Cerebellar nuclear complex (tissue), 1 donor: ENCODE data around the gene CACNB4.
"Not testable (repeated sequence)": the region's sequence is repeated elsewhere in the genome, so short reads cannot be mapped to it uniquely, and the experiment has no call there.

ENCODE experiments used
- DNase-seq, 2 experiments: peaks; one replicate each; lab custom pipeline; 2025; lab: John Stamatoyannopoulos, UW

The CACNB4 gene

DNA sequence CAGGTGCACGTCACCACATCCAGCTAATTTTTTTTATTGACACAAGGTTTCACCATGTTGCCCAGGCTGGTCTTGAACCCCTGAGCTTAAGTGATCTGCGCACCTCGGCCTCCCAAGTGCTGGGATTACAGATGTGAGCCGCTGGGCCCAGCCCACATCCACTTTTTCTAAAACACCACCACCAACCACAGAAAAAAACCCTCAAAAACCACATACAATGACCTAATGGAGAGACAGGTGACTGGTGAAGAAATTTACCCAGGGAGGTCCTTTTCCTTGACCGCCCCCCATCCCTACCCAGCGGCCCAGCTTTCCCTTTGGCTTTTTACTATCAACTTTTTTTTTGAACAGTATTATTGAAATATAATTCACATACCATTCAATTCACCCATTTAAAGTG is 47.9 kb downstream of the CACNB4 start:
- no peak for DNase-seq

DNA sequence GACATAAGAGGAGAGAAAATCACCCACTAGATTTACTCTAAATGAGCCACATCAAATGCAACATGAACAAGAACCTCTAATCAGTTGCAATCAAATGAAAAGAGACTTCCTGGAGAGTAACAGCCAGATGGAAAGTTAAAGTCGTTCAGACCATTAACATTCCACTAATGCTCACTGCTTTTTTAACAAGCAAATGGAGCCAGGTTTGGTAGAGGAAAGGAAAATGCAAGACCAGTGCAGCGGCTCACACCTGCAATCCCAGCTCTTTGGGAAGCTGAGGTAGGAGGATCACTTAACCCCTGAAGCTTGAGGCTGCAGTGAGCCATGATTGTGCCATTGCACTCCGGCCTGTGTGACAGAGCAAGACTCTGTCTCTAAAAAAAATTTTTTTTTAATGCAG is 48.5 kb downstream of the CACNB4 start:
- DNase-seq = no peak

DNA sequence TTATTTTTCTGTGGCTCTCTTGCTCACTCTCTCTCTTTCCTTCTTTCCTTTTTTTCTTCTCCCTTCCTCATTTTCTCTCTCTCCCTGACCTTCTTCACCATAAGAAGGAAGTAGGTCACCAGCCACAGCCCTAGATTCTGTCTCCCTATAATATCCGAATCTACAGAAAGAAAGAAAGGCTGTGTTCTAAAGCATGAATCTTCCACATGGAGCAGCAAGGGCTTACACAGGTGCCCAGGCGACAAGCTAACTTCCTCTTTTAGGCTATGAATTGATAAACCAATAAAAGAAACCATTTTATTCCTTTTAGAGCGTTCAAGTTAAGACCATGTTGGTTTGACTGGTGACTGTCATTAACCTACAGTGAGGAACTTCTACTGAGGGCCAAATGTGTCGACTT is 49.3 kb downstream of the CACNB4 start:
- DNase-seq = no peak

DNA sequence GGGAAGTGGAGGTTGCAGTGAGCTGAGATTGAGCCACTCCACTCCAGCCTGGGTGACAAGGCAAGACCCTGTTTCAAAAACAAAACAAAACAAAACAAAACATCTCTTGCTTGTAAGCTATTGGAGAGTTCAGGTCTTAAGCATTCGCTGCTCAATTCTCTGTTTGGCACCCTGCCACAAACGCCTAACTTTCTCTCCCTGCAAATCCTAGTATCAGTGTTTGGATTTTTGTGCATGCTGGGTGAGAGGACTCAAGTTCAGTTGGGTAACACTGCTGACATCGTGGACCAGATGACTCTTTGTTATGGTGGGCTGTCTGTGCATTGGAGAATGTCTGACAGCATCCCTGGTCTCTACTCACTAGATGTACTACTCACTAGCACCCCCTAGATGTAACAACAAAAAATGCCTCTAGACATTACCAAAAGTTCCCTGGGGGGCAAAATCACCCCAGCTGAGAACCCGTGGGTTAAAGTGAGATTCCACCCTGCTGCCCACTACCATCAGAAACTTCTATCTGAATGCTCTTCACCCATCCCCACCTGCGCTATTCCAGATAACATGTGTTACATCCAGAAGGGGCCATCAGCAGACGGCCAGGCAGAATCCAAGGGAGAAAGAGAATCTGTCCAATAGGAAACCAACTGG is 50.9 kb downstream of the CACNB4 start:
- no peak for DNase-seq

DNA sequence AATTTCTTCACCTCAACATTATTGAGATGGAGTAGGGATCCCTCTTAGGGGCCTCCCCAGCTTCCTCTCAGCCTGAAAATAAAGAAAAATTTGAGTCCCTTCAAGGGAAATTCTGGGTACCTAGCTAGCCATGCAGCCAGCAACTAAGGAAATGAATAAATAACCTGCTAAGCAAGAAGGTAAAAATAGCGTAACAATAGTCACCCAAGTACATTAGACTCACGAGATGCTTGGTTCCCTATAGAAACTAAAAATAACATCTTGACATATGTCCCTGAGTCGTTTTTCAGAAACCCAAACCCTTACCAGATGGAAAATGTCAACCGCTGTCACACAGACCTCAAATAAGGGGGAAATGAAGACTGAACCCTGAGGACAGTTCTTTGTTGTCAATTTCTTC is 51.9 kb downstream of the CACNB4 start:
- no peak for DNase-seq

DNA sequence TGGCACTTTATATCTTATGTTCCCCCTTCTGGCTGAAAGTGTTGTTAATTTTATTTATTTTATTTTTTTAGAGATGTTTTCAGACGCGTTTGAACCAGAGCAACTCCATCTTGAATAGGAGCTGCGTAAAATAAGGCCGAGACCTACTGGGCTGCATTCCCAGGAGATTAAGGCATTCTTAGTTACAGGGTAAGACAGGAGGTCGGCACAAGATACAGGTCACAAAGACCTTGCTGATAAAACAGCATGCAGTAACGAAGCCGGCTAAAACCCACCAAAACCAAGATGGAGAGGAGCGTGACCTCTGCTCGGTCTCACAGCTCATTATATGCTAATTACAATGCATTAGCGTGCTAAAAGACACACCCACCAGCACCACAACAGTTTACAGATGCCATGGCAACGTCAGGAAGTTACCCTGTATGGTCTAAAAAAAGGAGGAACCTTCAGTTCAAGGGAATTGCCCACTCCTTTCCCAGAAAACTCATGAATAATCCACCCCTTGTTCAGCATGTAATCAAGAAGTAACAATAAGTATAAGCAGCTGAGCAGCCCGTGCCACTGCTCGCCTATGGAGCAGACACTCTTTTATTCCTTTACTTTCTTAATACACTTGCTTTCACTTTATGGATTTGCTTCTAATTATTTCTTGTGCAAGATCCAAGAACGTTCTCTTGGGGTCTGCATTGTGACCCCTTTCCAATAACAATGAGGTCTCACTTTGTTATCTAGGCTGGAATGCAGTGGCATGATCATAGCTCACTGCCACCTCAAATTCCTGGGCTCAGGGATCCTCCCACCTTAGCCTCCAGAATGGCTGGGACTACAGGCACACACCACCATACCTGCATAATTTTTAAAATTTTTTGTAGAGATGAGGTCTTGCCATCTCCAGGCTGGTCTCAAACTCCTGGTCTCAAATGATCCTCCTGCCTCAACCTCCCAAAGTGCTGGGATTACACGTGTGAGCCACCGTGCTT is 55.9 kb downstream of the CACNB4 start:
- DNase-seq = no peak

DNA sequence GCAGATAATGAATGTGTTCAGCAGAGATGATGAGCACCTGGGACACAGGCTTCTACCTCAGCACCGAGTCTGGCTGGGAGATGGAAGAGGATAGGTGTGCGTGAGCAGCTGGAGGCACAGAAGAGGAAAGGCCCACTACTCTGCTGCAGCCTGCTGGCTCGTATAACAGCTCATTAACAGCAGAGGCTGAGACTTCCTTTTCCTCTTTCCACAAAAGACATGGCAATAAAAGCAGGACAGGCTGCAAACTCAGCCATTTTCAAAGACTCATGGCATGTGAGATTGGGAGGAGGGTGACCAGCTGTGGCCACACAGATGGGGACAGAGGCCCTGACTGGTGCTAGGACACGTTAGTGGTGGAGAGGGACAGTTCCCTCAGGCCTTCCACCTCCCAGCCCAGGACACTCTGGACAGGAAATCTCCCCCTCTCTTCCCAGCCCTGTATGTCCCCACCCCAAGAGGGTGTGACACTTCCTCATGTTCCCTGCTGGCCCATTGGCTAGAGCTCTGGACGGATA is 60.3 kb downstream of the CACNB4 start:
- no peak for DNase-seq

DNA sequence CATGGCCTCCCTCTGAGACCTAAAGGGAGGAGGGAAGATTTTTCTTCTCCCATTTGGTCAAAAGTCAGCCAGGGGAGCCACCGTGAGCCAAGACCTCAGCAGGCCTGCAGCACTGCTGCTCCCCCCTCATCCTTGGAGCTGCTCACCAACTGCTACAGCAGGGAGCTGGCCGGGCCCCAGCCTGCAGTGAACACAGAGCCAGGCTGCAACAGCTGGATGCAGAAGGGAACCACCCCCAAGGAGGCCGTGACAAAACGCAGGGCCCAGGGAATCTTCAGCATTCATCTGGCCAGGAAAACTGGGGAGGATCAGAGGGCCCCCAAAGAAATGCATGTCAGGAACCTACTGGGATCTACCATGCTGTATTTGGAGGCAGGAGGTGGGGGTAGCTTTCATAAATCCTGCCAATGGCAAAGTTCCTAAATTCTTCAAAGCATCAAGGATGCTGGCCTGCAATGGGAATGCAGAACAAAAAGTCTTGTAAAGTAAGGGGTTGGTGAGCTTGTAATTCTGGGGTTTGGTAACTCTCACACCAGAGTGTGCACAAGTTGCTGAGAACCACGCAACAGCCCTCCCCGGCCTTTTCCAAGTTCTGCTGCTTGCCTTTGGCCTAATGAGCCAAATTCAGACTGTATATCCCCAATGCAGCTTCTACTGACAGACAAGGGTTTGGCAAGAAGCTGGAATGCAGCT is 61.0 kb downstream of the CACNB4 start:
- DNase-seq = no peak

DNA sequence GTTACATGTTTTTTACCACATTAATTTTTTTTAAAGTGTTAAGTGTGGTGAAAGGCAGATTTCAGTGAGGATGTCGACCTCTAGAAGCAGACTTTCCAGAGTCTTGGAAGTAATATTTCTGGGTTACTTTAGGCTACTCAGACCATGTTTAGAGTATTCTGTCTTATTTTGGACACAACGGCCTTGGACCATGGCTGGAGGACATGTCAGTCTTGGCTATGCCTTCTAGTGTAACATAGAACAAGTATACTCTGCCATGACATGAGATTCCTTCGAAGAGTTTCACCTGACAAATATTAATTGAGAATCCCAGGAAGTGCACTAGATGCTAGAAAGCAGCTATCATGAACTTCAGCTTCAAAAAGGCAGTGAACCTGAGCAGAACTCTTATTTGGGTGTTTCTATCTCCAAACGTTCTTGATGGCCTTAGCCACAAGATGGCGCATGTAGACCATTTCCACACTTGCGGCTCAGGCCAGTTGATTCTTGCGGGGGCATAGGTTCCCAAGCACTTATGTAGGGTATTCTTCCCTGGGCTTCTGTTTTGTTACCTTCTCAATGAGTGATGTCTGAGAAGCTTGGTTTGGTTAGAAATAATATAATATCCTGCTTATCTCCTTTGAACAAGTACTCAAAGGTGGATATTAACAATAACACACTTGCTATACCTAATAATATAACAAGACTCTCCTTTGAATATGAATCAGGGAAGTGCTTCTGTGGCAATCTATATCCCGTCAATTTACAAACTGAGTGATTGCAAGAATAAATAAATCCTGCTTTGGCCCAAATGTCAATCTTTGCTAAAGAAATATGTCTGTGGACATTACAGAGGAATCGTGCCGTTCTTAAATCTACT is 62.0 kb downstream of the CACNB4 start:
- DNase-seq = peak; percentile 14 to 70

DNA sequence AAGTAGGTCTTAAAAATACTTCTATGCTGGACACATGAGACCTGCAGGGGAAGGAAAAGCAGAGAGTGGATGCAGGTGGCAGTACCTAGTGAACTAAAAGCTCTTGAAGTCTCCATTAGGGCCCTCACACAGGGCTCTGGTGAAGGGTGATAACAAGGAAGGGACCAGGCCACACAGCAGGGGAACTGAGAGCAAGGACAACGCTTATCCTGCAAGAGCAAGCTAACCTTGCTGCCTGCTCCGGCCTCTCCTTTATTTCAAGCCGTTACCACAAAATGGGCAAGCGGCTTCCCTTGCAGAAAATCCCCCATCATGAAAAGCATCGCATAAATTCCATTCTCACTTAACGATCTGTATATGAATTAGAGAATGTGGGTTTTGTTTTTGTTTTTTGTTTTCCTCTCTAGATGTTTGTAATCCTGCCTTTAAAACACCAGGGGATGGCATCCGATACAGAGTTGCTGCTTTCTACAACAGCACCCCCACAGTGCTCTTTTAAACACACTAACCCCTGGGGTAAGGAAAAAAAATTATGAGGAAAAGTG is 64.5 kb downstream of the CACNB4 start:
- DNase-seq = no peak

DNA sequence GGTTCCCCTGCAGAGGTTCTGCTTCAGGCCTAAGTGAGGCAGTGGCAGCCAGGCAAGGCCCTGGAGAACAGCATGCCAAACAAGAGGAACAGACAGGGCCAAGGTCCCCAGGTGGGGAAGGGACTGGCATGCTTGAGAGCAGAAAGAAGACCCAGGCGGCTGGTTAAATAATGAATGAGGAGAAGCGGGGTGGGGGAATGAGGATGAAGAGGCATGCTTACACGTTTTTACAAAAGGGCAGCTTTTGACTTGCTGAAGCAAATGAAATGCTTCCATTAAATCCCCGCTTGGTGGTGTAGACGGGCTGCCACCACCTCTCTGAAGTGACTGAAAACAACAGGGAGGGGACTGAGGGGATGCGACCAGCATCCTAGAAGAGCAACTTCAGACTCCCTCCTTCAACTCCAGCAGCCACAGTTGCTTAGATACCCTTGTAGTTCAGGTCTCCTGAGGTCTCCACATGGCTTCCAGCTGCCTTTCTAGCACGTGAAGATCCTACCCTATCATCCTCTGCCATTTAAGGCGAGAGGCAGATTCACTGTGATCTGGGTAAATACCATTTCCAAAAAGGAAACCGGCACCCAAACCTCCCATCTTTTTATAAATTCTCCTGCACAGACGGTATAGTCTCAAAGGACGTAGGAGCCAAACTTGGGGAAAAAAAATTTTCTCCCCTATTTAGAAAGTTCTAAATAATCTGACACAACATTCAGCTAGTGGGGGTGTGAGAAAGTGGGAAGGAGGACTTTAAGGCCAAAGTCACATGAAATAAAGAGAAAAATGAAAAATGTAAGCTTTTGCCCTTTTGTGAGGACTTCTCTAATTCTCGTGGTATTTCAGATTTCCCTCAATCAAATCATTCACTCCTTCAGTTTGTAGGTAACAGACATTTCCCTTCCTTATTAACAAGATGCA is 65.6 kb downstream of the CACNB4 start:
- DNase-seq = no peak

DNA sequence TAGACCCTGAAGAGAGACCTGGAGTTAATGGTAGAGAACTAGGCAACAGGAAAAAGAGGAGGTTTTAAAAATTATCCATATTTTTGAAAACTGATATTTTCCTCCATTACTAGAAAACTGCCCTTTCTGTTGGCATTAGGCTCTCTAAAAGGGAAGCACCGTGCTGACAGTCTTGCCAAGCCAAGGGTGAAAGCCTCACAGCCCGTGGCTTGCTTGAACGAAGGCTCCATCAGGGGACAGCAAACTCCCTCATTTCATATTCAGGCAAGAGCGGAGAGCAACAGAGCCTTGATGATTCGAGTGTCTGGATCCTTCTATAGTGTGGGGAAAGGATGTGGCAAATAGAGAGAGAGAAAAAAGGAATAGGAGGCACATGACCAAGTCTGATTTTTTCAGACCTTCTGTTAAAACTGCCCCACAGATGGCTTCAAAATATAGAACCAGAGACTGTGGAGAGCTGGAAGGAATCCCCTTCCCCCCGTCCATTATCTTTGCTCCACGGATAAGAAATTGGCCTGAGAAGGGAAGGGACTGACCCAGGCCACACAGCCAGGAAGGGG is 67.0 kb downstream of the CACNB4 start:
- no peak for DNase-seq

DNA sequence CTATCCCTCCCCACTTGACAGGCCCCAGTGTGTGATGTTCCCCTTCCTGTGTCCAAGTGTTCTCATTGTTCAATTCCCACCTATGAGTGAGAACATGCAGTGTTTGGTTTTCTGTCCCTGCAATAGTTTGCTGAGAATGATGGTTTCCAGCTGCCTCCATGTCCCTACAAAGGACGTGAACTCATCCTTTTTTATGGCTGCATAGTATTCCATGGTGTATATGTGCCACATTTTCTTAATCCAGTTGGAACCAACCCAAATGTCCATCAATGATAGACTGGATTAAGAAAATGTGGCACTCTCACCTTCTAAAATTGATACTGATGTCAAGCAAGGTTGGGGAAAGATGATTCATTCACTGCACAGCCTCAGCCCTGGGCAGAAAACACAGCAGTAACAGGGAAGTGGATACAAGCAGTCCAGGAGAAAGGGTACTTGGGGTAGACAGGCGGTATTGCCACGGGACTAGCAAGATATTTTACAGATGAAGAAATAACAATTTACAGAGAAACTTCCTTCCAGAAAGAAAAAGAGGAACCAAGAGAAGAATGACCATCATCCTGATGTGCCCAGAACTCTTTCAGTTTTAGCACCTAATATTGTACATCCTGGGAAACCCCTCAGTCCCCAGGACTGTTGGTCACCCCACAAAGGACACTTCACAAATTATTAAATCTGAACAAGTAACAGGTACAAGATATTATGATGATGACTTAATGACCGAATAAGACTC is 68.1 kb downstream of the CACNB4 start:
- DNase-seq = not testable (repeated sequence)

DNA sequence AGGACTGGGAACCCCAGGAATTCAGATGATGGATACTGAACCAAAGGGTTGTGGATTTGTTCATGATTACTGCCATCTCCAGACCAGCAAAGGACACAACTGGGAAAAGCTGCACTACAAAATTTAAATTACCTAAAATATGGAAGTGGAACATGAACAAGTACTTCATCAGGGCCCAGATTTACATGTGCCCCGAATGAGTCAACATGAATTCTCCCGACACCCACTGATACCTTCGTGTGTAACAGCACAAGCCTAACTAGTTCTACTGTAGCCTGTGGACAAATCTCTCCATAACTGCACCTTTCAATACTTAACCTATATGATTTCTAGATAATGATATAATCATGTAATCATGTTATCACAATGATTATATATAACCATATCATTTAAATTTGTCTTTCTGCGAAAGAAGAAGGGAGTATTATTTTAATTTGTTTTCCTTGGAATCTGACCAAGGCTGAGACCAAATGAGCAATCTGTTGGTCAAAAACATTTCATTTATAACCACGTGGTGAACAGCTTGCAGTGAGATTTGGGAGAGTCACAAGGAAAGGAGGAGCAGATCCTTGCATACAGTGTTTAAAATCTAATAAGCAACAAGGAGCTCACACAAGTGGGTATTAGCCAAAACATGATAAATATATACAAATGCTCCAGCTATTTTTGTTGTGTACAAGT is 70.5 kb downstream of the CACNB4 start:
- DNase-seq = no peak

DNA sequence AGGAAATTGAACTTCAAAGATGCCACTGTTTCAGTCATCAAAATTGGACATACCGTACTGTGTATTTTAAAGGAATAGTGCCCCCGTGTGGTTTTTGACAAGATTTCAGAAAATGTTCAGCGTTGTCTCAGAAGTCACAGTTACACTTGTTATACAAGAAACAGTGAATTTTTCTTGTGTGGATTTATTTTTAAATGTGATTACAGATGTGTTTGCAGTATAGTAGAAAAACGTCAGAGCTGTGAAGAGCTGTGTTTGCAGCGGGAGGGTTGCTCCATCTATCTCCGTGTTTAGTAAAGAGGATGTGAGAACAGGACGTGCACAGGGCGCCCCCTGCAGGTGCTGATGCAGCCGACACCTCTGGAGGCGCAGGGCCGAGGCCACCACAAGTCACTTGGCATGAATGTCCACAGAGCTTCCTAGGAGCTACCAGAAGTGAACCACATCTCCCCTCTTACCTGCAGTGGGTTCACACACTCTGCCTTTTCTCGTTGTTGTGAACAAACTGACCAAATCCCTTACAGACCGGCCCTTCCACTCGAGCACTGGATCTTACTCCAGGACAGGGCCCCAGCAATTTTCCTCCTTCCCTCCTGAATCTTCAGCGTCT is 73.1 kb downstream of the CACNB4 start:
- peak in 1 of 2 experiments; percentile 39 for DNase-seq

DNA sequence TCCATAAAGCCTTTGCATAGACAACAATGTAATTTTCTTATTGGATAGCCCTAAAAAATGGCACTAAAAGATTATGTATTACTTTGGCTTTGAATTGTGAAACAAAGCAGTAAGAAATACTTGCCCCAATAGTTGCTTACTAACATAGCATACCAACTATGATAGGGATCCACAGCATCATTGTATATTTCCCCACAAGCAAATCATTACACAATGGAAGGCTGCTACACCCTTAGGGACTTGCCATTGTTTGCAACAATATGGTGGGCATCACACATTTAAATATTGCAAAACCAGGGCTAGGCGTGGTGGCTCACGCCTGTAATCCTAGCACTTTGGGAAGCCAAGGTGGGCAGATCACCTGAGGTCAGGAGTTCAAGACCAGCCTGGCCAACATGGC is 74.4 kb downstream of the CACNB4 start:
- DNase-seq = no peak

DNA sequence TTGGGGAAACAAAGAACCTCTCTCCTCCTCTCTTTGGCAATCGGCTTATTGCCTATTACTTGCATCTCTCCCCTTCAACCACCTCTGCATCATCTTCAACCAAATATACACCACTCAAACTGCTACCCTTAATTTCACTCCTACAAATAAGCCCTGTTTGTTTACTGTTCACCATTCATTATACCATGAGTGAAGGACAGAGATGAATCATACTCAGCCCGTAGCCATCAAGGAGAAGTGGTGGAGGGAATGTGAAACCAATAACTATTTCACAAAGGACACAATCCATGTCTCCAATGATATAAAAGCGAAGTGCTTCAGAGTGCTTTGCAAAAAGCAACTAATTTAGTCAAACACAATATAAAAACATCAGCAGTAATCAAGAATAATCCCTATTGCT is 76.8 kb downstream of the CACNB4 start:
- no peak for DNase-seq

DNA sequence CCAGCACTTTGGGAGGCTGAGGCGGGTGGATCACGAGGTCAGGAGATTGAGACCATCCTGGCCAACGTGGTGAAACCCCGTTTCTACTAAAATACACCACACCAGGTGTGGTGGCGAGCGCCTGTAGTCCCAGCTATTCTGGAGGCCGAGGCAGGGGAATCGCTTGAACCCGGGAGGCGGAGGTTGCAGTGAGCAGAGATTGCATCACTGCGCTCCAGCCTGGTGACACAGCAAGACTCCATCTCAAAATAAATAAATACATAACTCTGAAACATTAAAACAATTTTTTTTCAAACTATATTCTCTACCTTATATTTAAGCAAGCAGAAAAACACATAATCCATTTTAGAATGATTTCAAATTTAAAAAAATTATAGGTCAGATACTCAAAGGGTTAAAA is 77.8 kb downstream of the CACNB4 start:
- DNase-seq = not testable (repeated sequence)
